ENCODE measurements around the gene TCF21.

DNA sequence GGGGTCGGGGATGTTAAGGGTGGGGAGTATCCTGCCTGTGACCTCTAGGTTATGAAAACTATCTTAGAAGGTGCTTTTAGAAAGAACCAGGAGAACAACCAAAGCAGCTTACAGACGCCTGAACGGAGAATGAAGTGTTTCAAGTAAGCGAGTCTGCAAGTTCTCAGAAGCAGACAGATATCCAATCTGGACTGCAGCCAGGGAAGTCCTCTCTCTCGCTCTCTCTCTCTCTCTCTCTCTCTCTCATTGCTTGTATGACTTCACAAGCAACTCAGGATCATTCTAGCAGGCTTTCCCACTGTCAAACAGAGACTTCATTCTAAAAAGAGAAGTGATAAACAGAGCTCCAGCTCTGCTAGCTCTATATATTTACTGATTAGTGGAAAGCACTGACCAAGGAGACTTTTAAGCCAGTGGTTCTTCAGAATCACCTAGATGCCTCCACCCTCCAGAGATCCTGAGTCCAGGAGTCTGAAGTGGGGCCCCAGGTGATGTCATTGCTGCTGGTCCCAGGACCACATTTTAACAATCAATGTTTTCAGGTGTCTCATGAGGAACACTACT lies 6.0 kb downstream of the TCF21 start:
- TF ChIP-seq, protein P1, sequence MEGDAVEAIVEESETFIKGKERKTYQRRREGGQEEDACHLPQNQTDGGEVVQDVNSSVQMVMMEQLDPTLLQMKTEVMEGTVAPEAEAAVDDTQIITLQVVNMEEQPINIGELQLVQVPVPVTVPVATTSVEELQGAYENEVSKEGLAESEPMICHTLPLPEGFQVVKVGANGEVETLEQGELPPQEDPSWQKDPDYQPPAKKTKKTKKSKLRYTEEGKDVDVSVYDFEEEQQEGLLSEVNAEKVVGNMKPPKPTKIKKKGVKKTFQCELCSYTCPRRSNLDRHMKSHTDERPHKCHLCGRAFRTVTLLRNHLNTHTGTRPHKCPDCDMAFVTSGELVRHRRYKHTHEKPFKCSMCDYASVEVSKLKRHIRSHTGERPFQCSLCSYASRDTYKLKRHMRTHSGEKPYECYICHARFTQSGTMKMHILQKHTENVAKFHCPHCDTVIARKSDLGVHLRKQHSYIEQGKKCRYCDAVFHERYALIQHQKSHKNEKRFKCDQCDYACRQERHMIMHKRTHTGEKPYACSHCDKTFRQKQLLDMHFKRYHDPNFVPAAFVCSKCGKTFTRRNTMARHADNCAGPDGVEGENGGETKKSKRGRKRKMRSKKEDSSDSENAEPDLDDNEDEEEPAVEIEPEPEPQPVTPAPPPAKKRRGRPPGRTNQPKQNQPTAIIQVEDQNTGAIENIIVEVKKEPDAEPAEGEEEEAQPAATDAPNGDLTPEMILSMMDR (IDR thresholded peaks at IDR 0.05 in 8 of 11, conservative IDR thresholded peaks at IDR 0.05 in 3 of 11): no peak
- no peak for TF ChIP-seq POLR2AphosphoS5 (IDR thresholded peaks at IDR 0.05)
- TF ChIP-seq POLR2A (IDR thresholded peaks at IDR 0.05): no peak
